T-helper 17 cell (primary cell): ENCODE measurements around the gene PMVK. TPM values are rescaled to one million over a fixed set of nuclear protein-coding genes. Genes with fewer than 3 reads are reported as not detected.

Source experiments
- ATAC-seq: fragments of 150-1000 bp; cut with Tn5 transposase; 2 replicates; pipeline ENCODE4 v1.10.0; 2021; ENCODE audit warnings: mild to moderate bottlenecking, moderate library complexity
- DNase-seq, 3 donors: peaks; one replicate each; pipeline versions ENCODE4 v3.0.0 to v3.0.0-alpha.2; 2020 to 2021
- H3K9me3 ChIP-seq: one replicate; pipeline ENCODE4 v1.7.0; 2013; ENCODE audit warnings: low read length, mild to moderate bottlenecking; ENCODE audit not compliant: control insufficient read depth, poor library complexity, severe bottlenecking
- H3K27ac Mint-ChIP-seq: one replicate; pipeline ENCODE4 v1.8.0; 2022; ENCODE audit warnings: mild to moderate bottlenecking, moderate library complexity, mixed read lengths
- H3K27me3 Mint-ChIP-seq: one replicate; pipeline ENCODE4 v1.8.0; 2022; ENCODE audit warnings: mixed read lengths
- H3K36me3 Mint-ChIP-seq: one replicate; pipeline ENCODE4 v1.8.0; 2022; ENCODE audit warnings: low read depth, mixed read lengths
- H3K4me1 Mint-ChIP-seq: one replicate; pipeline ENCODE4 v1.8.0; 2022; ENCODE audit warnings: mild to moderate bottlenecking, mixed read lengths
- H3K4me3 Mint-ChIP-seq: one replicate; pipeline ENCODE4 v1.8.0; 2022; ENCODE audit warnings: mild to moderate bottlenecking, moderate library complexity, mixed read lengths
- total RNA-seq, 4 donors: library from RNA in 2 of 4; stranded (reverse) in 2 of 4; gene quantifications; one replicate each; pipeline ENCODE4 v1.2.3 and lab custom pipeline; 2022 to 2026

PMVK gene
- total RNA-seq, 2 donors from 2014 or later = 19.0 to 19.9 TPM

DNA sequence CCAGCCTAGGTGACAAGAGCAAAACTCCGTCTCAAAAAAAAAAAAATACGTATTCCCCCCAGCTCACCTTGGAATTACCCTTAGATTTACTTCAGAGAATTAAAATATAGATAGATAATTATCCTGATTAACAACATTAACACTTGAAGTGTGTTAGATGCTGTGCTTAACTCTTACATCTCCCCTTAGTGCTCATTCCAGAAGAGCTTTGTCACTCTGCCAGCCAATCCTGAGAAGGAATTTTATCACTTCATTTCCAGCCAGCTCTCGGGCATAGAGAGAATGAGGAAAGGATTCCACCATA lies 35.6 kb upstream of the PMVK start:
- H3K27me3 Mint-ChIP-seq = no peaks in the 10 kb centered on the region
- H3K4me1 Mint-ChIP-seq = peaks cover 26% of the 10 kb centered on the region
- no peaks in the 10 kb centered on the region for H3K9me3 ChIP-seq
- no peak overlapping the region for H3K4me3 Mint-ChIP-seq
- DNase-seq (no peak), ATAC-seq (no peak)
- H3K27ac Mint-ChIP-seq = no peak overlapping the region
- peaks cover 9% of the 10 kb centered on the region for H3K36me3 Mint-ChIP-seq

DNA sequence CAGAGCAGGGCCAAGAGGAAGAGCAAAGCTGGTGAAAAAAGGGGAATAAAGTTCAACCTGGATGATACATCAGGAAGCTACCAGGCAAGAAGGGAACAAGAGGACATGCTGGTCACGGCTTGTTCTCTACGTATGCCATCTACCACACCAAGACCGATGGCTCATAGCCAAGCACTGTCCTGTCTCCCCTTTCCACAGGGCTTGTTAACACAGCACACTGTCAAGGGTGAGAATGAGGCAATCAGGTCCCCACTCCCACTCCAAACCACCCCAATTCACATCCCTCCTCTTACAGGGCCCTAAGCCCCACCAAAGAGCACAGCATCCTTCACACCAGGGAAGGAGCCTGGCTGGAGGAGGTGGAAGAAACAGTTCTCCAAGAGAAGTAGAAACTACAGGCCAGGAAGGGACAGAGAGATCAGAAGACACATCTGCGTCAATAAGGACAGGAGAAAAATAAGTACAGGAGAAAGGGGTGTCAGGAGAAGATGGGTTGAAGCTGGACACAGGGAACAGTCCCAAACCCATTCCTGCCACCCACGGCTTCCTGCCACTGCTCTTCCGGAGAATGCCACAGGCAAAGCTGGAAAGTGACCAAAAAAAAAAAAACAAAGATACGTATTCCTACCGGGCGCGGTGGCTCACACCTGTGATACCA lies 35.0 kb upstream of the PMVK start:
- Mint-ChIP-seq H3K36me3 (peaks cover 9% of the 10 kb centered on the region), H3K4me3 (peak overlapping the region; percentile 57)

DNA sequence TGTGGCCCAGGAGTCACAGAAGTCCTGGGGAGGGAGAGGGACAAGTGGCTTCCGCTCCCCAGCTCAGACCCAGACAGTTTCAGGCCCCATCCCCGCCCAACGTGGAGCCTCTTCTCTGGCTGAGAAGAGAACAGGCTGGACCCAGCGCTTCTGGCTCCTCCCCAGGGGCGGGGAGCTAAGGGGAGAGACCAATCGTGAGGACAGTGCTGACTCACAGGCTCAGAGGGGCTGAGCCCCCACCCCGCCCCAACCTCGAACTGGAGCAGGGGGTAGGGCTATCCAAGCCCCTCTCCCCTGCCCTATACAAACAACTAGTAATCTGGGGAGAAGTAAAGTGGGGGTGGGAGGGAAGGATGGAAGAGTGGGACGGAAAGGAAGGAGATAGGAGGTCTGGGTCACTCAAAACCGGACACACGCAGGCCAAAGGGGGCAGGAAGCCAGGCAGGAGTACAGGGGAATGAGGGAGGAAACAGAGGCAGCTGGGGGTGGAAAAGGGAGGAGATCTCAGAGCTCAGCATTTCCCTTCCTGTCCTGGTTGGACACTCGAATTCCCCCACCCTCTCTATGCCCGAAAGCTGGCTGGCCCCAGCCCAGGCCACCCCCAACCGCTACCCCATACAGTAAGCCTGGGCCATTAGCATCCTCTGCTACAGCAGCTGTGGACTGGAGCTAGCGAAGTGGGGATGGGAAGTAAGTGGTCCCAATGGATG lies 34.3 kb upstream of the PMVK start, which contains the start of gene SHC1:
TSS of gene SHC1 (minus strand) at position 117 of the 710 bp plus-strand sequence. CDS start 221 bp downstream, outside the sequence.
- H3K9me3 ChIP-seq = no peaks in the 10 kb centered on the region
- no peak for DNase-seq
- Mint-ChIP-seq H3K27ac (peak within 1 kb of the TSS; percentile 87), H3K27me3 (no peaks in the 10 kb centered on the region), H3K4me3 (peak within 1 kb of the TSS; percentile 57), H3K36me3 (peaks cover 9% of the 10 kb centered on the region), H3K4me1 (peaks cover 27% of the 10 kb centered on the region)
- ATAC-seq = no peak

More for the DNA sequence above, 35.0 kb upstream of the PMVK start:
- no peaks in the 10 kb centered on the region for H3K9me3 ChIP-seq
- no peak overlapping the region for H3K27ac Mint-ChIP-seq
- peaks cover 27% of the 10 kb centered on the region for H3K4me1 Mint-ChIP-seq
- DNase-seq (no peak), ATAC-seq (no peak)
- H3K27me3 Mint-ChIP-seq = no peaks in the 10 kb centered on the region

DNA sequence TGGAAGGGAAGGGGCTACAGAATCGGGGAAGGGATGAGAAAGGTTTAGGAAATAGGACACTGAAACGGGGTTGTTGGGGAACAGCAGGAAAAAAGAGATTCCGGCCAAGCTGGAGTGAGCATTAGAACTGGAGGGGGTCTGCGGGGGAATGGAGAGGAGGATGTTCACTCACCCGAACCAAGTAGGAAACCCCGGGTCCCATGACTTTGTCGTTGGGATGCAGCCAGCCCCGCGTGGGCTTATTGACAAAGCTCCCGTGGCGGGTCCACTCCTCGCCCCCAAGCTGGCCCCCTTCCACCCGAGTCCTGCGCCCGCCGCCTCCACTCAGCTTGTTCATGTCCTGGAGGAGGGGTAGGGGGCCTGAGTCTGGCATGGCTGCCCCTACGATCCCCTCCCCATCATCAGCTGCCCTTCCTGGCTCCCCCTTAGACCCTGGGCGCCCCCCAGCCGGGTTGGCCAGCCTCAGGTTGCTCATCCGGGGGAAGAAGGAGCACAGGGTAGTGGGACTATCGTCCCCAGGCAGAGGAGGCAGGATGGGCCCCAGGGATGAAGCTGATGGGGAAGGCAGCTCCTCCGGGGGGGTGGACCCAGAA lies 33.4 kb upstream of the PMVK start:
- H3K36me3 Mint-ChIP-seq = peaks cover 9% of the 10 kb centered on the region
- H3K4me3 Mint-ChIP-seq = no peak overlapping the region
- no peak for ATAC-seq

DNA sequence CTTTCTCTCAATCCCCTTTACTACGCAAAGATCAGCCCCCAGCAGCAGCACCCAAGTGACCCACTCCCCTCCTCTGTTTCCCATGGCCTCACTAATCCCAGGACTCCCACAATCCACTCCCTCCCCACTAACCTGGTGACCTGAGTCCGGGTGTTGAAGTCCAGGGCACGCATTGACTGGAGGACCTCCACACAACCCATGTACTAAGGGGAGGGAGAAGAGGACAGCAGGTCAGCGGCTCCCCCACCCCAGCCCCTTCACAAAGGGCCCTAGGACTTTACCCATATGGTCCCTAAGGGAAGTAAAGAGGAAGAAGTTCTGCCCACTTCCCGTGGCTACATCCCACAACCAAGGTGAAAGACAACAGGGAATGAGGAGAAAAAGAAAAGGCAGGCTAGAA lies 32.7 kb upstream of the PMVK start:
- no peak for DNase-seq
- Mint-ChIP-seq H3K27ac (peak overlapping the region; percentile 87), H3K4me3 (no peak overlapping the region), H3K36me3 (peaks cover 9% of the 10 kb centered on the region), H3K4me1 (peaks cover 27% of the 10 kb centered on the region), H3K27me3 (no peaks in the 10 kb centered on the region)
- no peaks in the 10 kb centered on the region for H3K9me3 ChIP-seq
- ATAC-seq = no peak

More for the DNA sequence above, 33.4 kb upstream of the PMVK start:
- no peaks in the 10 kb centered on the region for H3K9me3 ChIP-seq
- Mint-ChIP-seq H3K27me3 (no peaks in the 10 kb centered on the region), H3K27ac (peak overlapping the region; percentile 87), H3K4me1 (peaks cover 27% of the 10 kb centered on the region)
- DNase-seq = no peak

DNA sequence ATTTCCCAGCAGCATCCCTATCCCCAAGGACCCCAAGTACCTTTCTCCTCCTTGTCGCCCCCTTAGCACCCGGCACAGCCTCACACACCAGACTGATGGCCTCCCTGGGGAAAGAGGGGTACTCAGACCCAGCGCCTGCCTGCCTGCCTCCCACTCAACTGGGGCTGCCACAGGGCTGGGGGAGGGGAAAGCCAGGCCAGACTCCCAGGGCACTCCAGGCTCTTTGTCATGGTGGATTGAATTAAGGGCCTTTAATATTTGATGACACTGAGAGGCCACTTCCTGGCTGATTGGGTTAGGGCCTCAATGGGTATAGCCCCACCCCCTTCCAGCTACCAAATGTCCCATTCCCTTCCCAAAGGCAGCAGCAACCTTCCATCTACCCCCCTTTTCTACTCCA lies 32.2 kb upstream of the PMVK start:
- H3K27ac Mint-ChIP-seq = peak overlapping the region; percentile 87
- peaks cover 11% of the 10 kb centered on the region for H3K36me3 Mint-ChIP-seq
- H3K4me3 Mint-ChIP-seq = no peak overlapping the region
- no peak for DNase-seq
- no peaks in the 10 kb centered on the region for H3K27me3 Mint-ChIP-seq
- peaks cover 30% of the 10 kb centered on the region for H3K4me1 Mint-ChIP-seq
- no peak for ATAC-seq
- no peaks in the 10 kb centered on the region for H3K9me3 ChIP-seq

DNA sequence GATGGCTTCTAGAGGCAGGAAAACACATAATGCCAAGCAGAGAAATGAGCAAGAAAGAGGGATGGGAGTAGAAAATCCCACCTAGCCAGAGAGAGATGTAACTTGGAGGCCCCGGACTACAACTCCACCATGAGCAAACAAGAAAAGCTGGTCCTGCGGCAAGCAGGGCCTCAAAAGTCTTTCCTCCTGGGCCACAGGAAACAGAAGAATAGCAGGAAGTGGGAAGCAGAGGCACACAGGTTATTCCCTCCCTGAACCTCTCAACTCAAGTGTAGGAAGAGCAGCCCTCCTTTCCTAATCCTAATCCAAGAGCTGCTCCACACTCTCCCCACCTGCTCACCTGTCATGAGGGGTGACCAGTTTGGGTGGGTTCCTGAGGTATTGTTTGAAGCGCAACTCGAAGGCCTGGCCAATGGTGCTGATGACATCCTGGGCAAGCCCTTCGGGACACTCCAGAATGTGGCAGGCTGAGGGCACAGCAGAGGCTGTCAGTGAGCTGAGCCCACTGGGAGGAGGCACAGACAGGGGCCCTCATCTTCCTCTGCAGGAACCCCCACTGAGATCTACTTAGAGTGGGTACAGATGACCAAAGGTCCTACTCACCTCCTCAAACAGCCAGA lies 30.9 kb upstream of the PMVK start:
- DNase-seq (no peak), ATAC-seq (no peak)
- H3K27me3 Mint-ChIP-seq = no peaks in the 10 kb centered on the region
- H3K4me3 Mint-ChIP-seq = no peak overlapping the region
- no peaks in the 10 kb centered on the region for H3K9me3 ChIP-seq
- H3K36me3 Mint-ChIP-seq = peaks cover 12% of the 10 kb centered on the region
- peak overlapping the region; percentile 87 for H3K27ac Mint-ChIP-seq
- H3K4me1 Mint-ChIP-seq = peaks cover 32% of the 10 kb centered on the region

DNA sequence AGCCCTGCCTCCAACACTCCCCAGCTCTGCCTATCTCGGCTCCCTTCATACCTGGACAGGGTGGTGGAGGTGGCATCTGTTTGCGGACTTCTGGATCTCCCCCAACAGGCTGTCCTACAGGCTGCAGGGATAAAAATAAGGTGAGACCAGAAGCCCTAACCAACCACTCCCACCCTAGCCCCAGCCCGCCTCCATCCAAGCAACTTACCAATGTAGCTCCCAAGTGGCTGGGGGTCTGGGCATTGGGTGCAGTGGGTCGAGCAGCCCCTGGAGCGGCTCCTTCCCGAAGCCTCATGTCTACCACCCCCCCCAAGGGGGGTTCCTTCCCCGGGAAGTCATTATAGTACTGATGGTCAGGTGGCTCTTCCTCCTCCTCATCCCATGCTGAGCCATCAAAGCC lies 29.6 kb upstream of the PMVK start:
- H3K36me3 Mint-ChIP-seq = peaks cover 12% of the 10 kb centered on the region
- DNase-seq (no peak), ATAC-seq (no peak)
- H3K4me3 Mint-ChIP-seq = no peak overlapping the region
- no peaks in the 10 kb centered on the region for H3K9me3 ChIP-seq
- H3K4me1 Mint-ChIP-seq = peaks cover 24% of the 10 kb centered on the region
- no peak overlapping the region for H3K27ac Mint-ChIP-seq
- no peaks in the 10 kb centered on the region for H3K27me3 Mint-ChIP-seq

DNA sequence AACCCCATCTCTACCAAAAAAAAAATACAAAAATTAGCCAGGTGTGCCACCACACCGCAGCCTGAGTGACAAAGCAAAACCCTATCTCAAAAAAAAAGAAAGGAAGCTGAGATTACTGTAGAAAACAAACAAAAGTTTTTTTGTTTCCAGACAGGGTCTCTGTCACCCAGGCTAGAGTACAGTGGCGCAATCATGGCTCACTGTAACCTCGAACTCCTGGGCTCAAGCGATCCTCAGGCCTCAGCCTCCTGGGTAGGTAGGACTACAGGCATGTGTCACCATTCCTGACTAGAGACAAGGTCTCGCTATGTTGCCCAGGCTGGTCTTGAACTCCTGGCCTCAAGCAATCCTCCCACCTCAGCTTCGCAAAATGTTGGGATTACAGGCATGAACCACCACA lies 27.8 kb upstream of the PMVK start:
- no peak overlapping the region for H3K4me3 Mint-ChIP-seq

DNA sequence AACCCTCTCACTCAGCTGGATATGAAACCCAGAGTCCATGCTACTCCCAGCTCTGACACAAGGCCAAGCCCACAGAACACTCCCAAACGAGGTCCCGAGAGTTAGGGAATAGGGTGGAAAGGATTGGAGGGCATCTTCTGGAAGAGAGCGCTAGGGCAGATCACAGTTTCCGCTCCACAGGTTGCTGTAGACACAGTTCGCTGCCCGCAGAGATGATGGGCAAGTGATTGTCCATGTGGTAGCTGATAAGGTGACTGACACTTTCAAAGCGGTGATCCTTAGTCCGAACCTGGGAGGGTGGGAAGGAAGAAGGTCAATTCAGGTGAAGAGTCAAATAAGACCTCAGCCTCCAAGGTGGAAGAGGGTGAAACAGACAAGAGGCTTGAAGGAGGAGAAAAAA lies 27.1 kb upstream of the PMVK start:
- no peaks in the 10 kb centered on the region for H3K27me3 Mint-ChIP-seq
- peak overlapping the region; percentile 61 for H3K4me3 Mint-ChIP-seq
- peaks cover 31% of the 10 kb centered on the region for H3K4me1 Mint-ChIP-seq
- DNase-seq = no peak
- no peaks in the 10 kb centered on the region for H3K9me3 ChIP-seq
- H3K36me3 Mint-ChIP-seq = peaks cover 6% of the 10 kb centered on the region
- H3K27ac Mint-ChIP-seq = peak overlapping the region; percentile 66
- no peak for ATAC-seq

More for the DNA sequence above, 27.8 kb upstream of the PMVK start:
- DNase-seq (no peak), ATAC-seq (no peak)
- no peaks in the 10 kb centered on the region for H3K27me3 Mint-ChIP-seq
- H3K4me1 Mint-ChIP-seq = peaks cover 29% of the 10 kb centered on the region
- H3K27ac Mint-ChIP-seq = peak overlapping the region; percentile 66
- H3K9me3 ChIP-seq = no peaks in the 10 kb centered on the region
- H3K36me3 Mint-ChIP-seq = peaks cover 11% of the 10 kb centered on the region

DNA sequence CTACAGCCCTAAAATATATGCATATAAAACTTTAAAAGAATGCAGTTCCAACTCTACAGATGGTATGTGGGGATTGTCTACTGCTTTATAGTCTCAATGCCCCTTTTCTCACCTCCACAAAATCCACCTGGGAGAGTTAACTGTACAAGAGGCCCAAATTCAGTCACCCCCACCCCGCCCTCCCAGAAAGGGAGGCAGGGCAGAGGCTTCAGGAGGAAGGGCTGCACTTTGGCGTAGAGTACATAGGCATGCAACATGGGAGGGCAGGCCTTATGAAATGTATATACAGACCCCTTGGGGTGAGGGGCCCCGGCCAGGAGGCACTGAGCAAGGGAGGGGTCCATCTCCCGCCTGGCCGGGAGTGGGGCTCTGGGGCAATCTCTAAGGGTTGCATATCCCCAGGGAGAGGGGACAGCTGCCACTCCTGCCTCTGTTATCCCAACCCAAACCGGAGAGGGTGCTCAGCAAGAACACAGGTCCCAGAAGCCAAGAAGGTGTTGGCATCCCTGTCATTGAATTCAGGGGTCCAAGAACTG lies 26.3 kb upstream of the PMVK start:
- Mint-ChIP-seq H3K27me3 (no peaks in the 10 kb centered on the region), H3K27ac (peak overlapping the region; percentile 92), H3K36me3 (peaks cover 3% of the 10 kb centered on the region), H3K4me3 (peak overlapping the region; percentile 85), H3K4me1 (peaks cover 31% of the 10 kb centered on the region)
- no peak for ATAC-seq
- DNase-seq = no peak
- no peaks in the 10 kb centered on the region for H3K9me3 ChIP-seq

DNA sequence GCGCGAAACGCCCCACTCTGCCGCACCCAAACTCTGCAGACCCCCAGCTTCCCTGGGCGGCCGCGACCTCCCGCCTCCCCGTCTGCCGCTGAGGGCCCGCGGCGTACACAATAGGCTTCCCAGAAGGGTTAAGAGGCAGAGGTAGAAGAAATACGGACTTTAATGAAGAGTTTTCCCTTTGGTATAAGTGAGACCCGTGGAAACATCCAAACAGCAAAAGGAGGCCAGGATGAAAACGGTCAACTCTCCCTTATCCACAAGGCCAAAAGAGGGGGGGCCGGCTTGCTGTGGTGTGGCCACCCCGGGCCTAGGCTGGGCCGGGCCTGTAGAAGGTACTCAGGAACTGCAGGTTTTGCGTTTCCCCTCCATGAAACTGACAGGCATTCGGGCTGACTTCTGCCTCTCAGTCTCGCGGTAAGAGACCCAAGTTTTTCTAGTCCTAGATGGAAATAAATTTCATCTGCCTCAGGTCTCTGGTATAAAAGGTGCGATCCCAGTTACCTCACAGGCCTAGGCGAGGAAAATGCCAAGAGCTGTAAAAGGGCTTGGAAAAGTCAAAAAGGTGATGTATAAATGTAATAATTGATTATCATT lies 25.7 kb upstream of the PMVK start:
- Mint-ChIP-seq H3K4me1 (peaks cover 30% of the 10 kb centered on the region), H3K27ac (peak overlapping the region; percentile 92)
- ATAC-seq = peak; percentile 20

More for the DNA sequence above, 25.7 kb upstream of the PMVK start:
- Mint-ChIP-seq H3K27me3 (no peaks in the 10 kb centered on the region), H3K4me3 (peak overlapping the region; percentile 85), H3K36me3 (peaks cover 3% of the 10 kb centered on the region)
- no peak for DNase-seq
- H3K9me3 ChIP-seq = no peaks in the 10 kb centered on the region
